A204.1 (cell line): ENCODE measurements around the gene MILR1.
"Not testable (repeated sequence)": the region's sequence is repeated elsewhere in the genome, so short reads cannot be mapped to it uniquely, and the experiment has no call there.

Experiments used
- FAIRE-seq: peaks from 2 replicates; lab custom pipeline; 2012; peaks lifted over from hg19 to GRCh38; lab: Jason Lieb, UNC

Gene MILR1

DNA sequence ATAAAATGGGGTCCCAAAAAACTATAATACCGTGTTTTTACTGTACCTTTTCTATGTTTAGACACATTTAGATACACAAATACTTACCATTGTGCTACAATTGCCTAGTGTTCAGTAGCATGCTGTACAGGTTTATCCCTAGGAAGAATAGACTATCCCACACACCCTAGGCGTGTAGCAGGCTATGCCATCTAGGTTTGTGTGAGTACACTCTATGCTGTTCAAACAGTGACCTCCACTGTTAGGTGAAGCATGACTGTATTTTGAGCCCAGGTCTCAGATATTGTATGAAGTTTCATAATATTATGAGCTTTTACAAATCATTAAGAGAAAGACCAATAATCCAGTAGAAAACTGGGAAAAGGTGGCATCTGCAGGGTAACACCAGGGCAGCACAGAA, 23.6 kb downstream of the MILR1 start:
- FAIRE-seq, result no peak

DNA sequence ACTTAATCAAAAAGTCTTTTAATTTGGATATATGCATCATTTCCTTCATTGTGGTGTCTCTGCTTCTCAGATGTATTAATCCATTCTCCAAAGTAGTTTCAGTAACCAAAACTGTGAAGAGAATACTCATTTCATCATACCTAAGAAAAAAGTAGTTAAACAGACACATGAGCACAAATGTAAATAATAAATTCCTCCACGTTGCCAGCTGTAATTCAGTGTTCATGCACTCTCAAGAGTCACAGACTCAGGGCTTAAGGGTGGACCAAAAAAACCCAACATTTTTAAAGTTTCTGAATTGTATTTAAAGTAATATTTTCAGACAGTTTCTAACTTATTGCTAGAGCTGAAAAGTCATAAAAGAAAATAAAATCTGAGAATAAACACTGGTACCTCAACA, 28.9 kb downstream of the MILR1 start:
- no peak for FAIRE-seq

DNA sequence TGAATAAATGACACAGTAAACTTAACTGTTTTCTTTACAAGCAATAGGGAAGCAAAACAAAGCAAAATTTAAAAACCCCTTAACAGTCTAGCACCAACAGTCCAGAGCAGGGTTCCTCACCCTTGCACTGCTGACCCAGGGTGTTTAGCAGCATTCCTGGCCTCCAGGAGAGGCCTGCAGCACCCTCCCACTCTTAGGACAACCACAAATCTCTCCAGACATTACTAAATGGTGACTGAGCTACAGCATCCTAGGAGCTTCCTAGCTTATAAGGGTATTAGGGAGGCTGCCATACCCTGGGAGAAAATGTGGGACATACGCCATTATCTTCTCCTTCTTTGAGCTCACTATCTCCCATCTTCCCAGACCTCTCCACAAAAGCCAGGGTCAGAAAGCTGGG, 32.0 kb downstream of the MILR1 start:
- FAIRE-seq, result no peak

DNA sequence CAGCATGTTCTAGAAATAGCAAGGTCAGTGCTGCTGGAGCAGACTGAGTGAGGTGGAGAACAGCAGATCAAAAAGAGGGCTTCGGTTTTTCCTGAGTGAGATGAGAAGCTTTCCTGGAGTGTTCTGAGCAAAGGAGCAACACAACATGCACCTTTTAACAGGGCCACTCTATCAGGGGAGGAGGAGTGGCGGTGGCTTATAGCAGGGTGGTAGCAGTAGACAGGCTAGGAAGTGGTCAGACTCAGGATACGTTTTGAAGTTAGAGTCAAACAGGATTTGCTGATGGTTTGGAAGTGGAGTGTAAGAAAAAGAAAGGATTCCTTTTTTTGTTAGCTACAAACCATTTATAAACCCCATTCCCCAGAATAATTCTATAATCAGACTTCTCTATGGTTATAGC, 35.5 kb downstream of the MILR1 start:
- FAIRE-seq, result no peak

DNA sequence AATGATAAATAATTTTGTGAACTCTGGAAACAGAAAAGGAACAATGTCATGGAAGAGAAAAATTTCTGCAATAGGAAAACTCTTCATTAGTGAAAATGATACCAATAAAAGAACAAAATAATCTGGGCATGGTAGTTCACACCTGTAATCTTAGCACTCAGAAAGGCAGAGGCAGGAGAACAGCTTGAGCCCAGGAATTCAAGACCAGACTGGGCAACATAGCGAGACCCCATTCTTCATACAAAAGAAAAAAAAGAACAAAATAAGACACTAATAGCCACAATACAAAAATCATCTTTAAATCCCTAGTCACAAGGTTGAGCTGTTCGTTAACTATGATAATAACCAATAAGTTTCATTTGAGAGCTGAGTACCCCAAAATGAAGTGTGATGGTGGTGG, 39.4 kb downstream of the MILR1 start:
- FAIRE-seq, result no peak

DNA sequence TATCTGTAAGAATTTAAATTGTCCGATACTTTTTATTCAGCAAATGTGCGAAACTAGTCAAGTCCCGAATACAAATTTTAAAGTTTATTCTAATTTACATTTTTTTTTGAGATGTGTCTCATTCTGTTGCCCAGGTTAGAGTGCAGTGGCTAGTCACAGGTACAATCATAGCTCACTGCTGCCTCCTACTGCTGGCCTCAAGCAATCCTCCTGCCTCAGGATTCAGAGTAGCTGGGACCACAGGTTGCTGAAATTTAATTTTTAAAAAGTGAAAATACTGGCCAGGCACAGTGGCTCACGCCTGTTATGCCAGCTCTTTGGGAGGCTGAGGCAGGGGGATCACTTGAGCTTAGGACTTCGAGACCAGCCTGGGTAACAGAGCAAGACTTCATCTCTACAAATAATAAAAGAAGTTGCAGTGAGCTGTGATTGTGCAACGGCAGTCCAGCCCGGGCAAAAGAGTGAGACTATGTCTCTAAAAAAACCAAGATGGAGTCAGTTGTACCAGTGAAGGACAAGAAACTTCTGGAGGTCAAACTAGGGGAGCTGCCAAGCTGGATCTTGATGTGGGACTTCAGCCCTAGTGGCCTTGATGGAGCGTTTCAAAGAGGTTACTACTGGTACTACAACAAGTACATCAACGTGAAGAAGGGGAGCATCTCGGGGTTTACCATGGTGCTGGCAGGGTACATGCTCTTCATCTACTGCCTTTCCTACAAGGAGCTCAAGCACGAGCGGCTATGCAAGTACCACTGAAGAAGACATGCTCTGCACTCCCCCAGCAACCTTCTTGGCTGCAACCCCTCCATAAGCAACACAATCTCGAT, 42.3 kb downstream of the MILR1 start:
- no peak for FAIRE-seq

DNA sequence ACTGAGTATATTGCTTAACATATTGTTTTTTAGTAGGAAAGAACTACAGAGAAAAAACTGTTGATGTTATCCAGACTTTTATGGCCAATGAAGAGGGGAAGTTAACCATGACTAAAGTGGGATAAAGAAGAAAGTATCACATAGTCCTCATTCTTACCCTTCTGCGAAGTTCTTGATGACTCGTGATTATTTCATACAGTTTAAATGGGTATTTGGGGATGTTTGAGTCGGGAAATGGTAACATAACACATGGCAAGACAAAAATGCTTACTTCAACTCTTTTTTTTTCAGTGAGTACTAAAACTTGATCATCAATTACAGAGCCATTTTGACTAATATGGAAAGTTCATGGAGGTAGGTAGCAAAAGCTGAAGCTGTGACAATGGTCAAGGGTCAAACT, 43.1 kb downstream of the MILR1 start:
- no peak for FAIRE-seq

DNA sequence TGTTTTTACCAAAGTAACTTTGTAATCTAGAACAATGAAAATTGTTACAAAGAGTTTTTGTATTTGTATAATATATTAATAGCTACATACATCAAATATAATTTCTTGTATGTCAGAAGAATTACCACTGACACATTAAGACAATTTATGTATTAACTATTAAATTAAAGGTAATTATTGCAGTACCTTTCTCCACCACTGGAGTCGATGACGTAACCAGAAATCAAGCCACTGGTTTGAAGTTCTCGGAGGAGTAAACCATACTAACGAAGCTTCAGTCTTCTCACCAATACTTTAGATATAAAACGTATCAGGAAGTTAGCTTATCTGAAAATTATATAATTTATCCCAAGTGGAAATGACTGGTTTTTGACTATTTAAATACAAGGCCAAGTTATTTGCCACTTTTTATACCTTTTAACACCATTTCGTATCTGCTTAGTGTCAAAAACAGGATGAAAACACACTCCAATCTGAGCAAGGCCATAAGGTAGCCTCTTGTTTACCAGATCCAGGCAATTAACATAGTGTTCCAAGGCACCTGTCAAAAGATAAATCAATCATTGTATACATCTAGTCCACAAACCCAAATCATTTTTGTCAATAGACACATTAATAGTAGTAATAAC, 43.7 kb downstream of the MILR1 start:
- FAIRE-seq, result no peak

DNA sequence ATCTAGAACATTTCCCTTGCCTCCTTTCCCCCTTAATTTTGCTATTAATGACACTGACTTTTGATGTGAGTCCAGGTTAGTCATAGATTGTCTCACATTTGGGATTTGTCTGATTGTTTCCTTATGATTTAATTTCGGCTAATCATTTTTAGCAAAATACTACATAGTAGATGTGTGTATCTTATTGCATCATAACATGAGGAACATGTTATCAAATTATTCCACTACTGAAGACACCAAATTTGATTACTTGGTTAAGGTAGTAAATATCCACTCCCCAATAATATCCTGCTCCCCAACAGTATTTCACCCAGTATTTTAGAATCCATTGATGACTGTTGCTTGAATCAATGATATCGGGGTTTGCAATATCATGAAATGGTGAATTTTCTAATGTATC, 45.2 kb downstream of the MILR1 start:
- FAIRE-seq, result no peak

DNA sequence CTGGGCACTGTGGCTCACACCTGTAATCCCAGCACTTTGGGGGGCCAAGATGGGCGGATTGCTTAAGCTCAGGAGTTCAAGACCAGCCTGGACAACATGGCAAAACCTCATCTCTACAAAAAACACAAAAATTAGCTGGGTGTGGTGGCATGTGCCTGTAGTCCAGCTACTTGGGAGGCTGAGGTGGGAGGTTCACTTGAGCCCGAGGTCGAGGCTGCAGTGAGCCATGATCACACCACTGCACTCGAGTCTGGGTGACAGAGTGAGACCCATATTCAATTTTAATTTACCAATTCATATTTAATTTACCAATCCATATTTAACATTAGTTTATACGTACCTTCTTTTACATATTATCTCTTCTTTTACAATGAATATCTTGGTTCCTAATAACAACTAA, 46.4 kb downstream of the MILR1 start:
- not testable (repeated sequence) for FAIRE-seq

DNA sequence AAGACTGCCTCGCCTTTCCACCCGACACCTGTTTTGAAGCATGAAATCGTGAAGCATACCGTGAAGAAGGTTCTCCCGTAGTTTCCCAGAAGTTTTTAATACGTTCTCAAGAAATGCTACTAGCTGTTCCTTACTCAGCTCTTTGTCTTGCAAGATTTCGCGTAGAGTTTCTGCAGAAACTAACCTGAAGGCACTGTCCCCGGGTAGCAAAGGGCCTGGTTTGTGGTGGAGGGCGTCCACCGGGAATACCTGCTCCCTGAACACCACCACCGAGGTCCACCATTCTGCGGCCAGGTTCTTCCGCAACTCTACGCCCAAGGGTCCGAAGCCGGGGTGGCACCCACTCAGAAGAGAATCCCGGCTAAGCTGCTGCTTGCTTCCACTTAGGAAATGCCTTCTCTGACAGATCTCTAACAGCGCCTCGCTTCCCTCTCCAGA, 47.5 kb downstream of the MILR1 start:
- FAIRE-seq, result no peak

DNA sequence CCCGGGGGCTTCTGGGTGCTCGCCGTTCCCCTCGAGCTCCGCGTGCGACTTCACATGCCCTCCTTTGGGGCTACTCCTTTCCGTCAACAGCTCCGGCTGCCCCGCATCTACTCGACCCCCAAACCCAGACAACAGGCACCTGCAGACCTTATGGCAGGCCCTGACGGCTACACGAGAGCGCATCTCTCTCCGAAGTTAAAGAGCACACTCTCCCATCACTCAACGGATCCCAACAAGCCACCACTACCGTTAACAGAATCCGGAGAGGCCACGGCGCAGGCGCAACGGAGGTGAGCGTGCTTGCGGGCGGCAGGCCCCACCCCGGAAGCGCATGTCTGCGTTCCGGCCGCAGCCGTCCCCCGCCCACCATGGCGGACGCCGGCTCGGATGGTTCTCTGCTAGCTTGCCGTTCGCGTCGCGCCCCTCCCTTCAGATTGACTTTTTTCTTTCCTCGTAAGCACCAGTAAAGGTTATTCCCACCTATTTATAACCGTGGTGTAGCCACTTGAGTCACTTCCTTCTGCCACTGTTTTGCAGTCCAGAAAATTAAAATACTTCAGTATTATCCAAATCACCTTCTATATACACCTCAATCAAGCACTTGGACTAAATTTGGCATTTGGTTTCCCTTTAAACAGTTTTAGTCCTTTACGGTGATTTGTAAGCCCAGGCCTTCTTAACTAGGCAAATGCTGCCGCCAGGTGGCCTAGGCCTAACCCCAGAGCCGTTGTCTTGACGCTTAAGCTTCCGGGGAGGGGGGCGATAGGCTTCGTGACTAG, 48.1 kb downstream of the MILR1 start, which contains the start of gene POLG2:
Gene POLG2, minus strand, starts transcription at position 269 of the 779 bp plus-strand sequence. Its CDS starts 86 bp downstream, at position 183.
- FAIRE-seq, result no peak

DNA sequence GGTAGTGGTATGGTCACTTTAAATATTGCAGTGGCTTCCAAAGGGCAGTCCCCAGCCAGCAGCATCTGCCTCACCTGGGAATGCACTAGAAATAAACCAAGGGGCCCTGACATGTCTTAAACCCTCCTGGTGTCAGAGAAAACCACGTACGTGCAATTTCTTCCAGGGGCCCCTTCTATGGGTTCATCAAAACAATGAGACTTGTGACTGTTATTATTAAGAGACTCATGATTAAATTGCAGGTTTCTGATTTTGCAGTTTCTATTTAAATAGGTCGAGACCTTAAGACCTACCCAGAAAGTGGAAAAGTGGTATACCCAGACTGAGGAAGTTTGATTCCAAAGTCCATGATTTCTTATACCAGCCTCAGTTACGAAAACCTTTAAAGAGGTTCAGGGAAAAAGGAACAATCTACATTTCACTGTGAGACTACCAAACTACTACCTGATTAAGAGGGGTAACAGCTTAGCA, 48.7 kb downstream of the MILR1 start:
- no peak for FAIRE-seq

DNA sequence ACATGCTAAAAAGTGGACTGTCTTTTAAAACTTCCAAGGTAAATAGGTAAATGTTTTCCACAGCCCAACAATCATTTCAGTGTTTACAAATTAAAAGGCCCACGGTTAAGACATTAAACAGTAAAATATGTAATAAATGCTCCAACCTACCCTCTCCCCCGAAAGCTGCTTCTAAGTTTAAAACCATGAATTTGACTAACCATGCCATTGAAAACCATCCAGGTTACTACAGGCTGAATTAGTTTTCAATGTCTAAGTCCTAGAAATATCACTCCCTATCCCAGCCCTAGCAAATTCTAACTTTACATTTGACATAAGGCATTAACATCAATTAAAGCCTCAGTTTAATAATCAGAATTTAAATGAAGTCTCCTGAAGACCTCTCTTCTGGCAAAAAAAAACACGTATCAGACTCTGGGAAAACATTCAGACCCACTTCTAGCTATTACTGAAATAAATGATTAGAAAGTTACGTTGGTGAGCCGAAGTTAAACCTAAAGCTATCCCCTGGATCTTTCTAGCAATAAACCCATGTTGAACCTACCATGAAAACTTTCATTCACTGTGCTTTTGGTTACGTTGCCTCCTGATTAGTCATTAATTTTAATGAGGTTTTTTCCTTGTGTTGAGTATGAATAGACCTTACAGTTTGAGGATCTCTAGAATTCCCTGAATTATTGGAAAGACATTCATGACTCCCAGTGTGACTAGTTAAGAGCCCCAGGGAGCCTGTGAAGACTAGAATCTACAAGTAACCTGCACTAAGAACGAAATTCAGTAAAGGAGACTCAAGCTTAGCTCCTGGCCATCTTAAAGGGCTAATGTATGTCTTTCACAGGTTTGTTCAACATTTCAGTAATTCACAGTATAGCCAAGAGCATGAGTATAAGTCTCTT, 49.6 kb downstream of the MILR1 start:
- no peak for FAIRE-seq

DNA sequence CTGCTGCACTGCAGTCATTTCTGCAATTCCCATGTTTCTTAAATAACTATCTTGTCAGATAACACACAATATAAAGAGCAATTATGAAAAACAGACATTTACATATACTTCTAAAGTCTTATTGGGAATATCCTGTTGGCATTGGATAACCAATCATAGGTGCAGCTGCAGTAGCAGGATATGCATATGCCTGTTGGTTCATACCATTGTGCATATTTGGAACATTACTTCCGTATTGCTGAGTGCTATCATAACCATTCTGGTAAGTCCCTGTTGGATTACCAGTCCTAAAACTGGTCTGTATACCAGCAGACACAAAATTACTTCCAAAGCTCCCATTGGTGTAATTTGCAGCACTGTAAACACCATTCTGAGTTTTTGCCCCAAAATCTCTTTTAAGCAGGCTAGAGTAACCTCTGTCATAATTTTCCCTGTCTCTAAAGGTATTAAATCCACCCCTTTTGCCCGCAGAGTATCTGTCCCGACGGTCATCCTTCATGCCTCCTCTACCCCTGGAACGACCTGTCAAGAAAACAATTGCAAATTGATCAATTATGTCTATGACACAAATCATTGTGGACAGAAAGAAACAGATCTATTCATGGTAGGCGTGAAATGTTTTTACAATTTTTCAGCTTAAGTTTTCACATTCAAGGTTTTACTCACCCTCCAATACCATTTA, 51.0 kb downstream of the MILR1 start:
- no peak for FAIRE-seq

DNA sequence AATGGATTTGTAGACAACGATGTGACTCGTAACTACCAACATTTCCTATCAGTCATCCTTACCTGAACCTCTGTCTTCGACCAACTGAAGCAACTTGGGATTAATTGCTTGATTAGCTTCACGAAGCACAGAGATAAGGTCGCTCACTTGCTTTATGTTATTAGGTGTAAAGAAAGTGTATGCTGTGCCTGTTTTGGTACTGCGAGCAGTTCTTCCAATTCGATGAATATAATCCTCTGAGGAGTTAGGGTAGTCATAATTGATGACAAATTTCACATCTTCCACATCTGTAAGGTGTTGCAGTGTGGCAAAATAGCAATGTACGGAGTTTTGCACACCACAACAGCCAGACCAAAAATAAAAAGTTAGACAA, 51.6 kb downstream of the MILR1 start:
- no peak for FAIRE-seq

DNA sequence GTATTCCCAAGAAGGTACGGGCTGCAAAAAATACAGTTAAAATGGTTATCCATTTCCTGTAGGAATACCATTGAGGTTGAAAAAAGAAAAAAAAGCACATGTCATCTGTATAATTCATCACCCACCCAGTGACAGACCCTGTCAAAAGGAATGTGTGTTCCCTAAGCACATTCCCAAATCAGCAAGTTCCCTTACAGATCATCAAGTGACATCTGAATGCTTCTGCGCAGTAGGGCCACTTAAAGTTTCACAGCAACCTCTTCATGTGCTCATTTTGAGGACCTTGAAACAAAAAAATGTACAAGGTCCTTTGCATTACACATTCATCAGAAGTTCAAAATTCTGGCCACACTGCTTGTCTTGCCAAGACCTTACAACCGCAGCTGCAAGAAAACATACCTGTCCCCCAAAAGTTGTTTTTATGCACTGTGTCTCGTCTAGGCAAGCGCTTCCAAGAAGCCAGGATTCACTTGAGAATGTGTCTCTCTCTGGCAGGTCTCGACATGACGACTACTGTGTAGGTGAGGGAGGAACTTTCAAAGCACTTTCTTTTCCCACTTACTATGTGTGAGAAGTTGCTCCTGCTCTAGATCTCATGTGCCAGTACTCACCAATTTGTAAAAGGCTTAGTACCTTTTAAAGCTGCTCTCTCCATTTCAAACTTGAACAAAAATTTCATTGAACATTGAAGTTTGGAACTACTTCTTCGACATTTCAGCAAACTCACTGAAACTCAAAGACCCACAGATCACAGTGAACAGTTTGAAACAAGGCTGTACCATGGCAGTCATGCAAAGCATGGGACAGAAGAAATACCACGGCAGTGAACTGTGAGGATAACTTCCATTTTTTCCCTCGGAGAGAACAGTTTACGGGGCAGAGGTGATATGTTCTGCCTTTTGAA, 52.2 kb downstream of the MILR1 start:
- no peak for FAIRE-seq

DNA sequence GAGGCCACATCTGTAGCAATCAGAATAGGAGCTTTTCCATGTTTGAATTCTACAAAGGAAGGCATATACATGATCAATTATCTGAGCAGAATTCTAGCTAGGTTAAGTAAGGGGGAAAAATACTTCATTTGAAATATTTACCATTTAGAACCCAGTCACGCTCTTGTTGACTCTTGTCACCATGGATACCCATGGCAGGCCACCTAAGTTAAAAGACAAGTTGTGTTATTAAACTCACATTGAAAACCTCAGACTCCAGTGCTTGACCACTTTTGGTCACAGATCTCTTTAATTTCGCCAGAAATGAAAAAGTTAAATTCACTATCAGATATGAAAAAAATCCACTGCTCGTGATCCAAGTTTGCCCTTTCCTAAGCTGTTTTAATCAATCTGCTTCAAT, 53.1 kb downstream of the MILR1 start:
- no peak for FAIRE-seq

DNA sequence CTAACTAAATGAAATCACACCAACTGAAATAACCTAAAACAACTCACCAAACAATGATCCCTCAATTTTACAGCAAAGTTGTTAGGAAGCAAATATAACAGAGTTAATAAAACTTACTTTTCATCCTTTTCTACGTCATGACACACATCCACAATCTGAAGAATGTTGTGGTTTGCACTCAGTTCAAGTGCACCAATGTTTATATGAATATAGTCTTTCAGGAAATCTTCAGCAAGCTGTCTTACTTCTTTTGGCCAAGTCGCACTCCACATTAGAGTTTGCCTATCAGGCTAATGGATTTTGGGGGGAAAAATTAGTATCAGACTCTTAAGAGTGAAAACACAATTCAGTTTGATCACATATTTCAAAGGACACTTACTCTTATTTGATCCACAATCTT, 53.9 kb downstream of the MILR1 start:
- no peak for FAIRE-seq

DNA sequence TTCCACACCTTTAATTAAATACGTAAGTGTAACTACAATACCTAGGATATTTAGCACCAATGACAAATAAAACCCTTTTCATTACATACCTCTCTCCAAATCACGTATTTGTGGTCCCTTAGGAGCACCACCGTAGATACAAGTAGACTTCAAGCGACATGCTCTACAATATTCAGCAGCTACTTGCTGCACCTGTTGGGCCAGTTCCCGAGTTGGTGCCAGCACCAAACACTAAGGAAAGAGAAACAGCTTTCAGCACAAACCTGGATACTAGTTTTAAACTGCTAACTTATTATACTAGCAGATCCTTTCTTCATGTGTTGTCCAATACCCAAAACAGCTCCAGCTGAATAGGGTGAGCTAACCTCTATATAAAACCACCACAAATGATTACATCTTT, 54.4 kb downstream of the MILR1 start:
- no peak for FAIRE-seq
